HG02678 (cell line): ENCODE measurements around the gene HOMEZ.

Source experiments
- ATAC-seq: cut with Tn5 transposase; IDR thresholded peaks from one replicate; pipeline ENCODE4 v1.9.1; 2021; ENCODE audit warnings: mild to moderate bottlenecking, moderate library complexity; ENCODE audit not compliant: unreplicated experiment

Gene HOMEZ

GRCh38 chr14:23308721-23309445 is 23.0 kb upstream of the HOMEZ start:
- no peak for ATAC-seq

- no peak for ATAC-seq
These were observed 22.0 kb upstream of the HOMEZ start for GRCh38 chr14:23307687-23308644.

- no peak for ATAC-seq
These were observed 21.2 kb upstream of the HOMEZ start for GRCh38 chr14:23307146-23307530.

- ATAC-seq = peak; percentile 18
These were observed 20.6 kb upstream of the HOMEZ start, which contains the start of gene BCL2L2 for GRCh38 chr14:23306412-23307145. Gene BCL2L2 (plus strand): TSS chr14:23306833. CDS start chr14:23307768, 935 bp downstream.

- peak; percentile 34 for ATAC-seq
These were observed 16.6 kb upstream of the HOMEZ start, which contains the start of gene PPP1R3E for GRCh38 chr14:23302290-23303225. Gene PPP1R3E (minus strand): TSS chr14:23302859. CDS start chr14:23302576, 283 bp downstream.

GRCh38 chr14:23301969-23302289 is 16.0 kb upstream of the HOMEZ start:
- peak; percentile 9 for ATAC-seq

GRCh38 chr14:23301288-23301968 is 15.5 kb upstream of the HOMEZ start:
- peak; percentile 79 for ATAC-seq

- no peak for ATAC-seq
These were observed 14.8 kb upstream of the HOMEZ start for GRCh38 chr14:23300687-23301223.

GRCh38 chr14:23299986-23300686 is 14.2 kb upstream of the HOMEZ start:
- no peak for ATAC-seq

GRCh38 chr14:23299211-23299957 is 13.5 kb upstream of the HOMEZ start:
- ATAC-seq = no peak

- ATAC-seq = no peak
These were observed 11.8 kb upstream of the HOMEZ start for GRCh38 chr14:23297611-23298277.

GRCh38 chr14:23297096-23297495 is 11.2 kb upstream of the HOMEZ start:
- ATAC-seq = no peak

GRCh38 chr14:23296012-23296777 is 10.3 kb upstream of the HOMEZ start:
- no peak for ATAC-seq

- no peak for ATAC-seq
These were observed 9.0 kb upstream of the HOMEZ start for GRCh38 chr14:23294734-23295561.

- no peak for ATAC-seq
These were observed 1.1 kb upstream of the HOMEZ start for GRCh38 chr14:23286902-23287479.
